Measurements from ENCODE around the gene GOLPH3L.

DNA sequence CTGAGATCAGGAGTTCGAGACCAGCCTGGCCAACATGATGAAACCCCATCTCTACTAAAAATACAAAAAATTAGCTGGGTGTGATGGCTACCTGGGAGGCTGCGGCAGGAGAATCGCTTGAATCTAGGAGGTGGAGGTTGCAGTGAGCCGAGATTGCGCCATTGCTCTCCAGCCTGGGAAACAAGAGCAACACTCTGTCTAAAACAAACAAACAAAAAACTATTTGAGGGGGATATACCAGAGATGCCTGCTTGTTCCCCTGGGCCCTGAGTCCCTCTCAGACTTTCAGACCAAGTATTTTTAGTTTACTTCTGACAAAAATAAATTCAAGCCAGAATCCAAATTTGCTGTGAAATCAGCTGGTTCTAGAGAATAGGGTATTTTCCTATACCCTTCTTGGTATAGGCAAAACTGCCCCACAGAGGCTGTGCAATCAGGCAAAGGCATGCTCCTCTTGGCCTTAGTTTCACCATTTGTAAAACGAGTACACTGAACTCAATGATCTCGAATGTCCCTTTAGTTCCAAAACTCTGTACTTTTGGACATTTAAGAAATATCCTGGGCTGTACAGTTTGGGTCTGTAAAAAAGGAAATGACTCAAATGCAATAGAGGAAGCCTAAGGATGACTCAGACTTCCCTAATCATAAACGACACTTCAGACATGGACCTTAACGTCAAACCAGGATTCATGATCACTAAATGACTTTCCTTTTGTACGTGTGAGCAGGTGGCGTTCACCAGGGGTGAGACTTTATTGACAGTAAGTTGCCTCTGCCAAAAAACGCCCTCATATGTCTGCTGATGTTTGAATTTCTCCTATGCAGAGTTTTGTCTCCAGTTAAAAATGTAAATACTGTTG lies 83.7 kb downstream of the GOLPH3L start:
- TF ChIP-seq, protein P1, sequence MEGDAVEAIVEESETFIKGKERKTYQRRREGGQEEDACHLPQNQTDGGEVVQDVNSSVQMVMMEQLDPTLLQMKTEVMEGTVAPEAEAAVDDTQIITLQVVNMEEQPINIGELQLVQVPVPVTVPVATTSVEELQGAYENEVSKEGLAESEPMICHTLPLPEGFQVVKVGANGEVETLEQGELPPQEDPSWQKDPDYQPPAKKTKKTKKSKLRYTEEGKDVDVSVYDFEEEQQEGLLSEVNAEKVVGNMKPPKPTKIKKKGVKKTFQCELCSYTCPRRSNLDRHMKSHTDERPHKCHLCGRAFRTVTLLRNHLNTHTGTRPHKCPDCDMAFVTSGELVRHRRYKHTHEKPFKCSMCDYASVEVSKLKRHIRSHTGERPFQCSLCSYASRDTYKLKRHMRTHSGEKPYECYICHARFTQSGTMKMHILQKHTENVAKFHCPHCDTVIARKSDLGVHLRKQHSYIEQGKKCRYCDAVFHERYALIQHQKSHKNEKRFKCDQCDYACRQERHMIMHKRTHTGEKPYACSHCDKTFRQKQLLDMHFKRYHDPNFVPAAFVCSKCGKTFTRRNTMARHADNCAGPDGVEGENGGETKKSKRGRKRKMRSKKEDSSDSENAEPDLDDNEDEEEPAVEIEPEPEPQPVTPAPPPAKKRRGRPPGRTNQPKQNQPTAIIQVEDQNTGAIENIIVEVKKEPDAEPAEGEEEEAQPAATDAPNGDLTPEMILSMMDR (IDR thresholded peaks at IDR 0.05), result no peak
- TF ChIP-seq EZH2 (IDR thresholded peaks at IDR 0.05; ENCODE audit: borderline replicate concordance, insufficient read depth, low read depth, low read length, poor library complexity, severe bottlenecking), result no peak
